Measurements from ENCODE around the gene CKB.

The CKB gene

GRCh38 chr14:103488071-103488470, 34.6 kb downstream of the CKB start:
- no peak for DNase-seq (ENCODE audit: low read depth in 2 of 2)

- no peak for DNase-seq (ENCODE audit: low read depth in 2 of 2)
Measured at GRCh38 chr14:103485504-103485903, 37.1 kb downstream of the CKB start.

GRCh38 chr14:103483600-103483999, 39.0 kb downstream of the CKB start:
- peak; percentile 41 to 50 for DNase-seq (ENCODE audit: low read depth in 2 of 2)

- DNase-seq (ENCODE audit: low read depth in 2 of 2) = no peak
Measured at GRCh38 chr14:103480595-103480994, 42.0 kb downstream of the CKB start.

- DNase-seq (ENCODE audit: low read depth in 2 of 2) = no peak
Measured at GRCh38 chr14:103476631-103477030, 46.0 kb downstream of the CKB start.

- DNase-seq (ENCODE audit: low read depth in 2 of 2) = no peak
Measured at GRCh38 chr14:103476065-103476464, 46.6 kb downstream of the CKB start.

GRCh38 chr14:103474893-103475292, 47.7 kb downstream of the CKB start:
- no peak for DNase-seq (ENCODE audit: low read depth in 2 of 2)

- no peak for DNase-seq (ENCODE audit: low read depth in 2 of 2)
Measured at GRCh38 chr14:103472939-103473338, 49.7 kb downstream of the CKB start.
